ENCODE measurements around the gene DNAJC30. TPM values are rescaled to one million over a fixed set of nuclear protein-coding genes. Genes with fewer than 3 reads are reported as not detected.

The DNAJC30 gene
- total RNA-seq, 1 donor: 2.9 TPM

- TF ChIP-seq CTCF (IDR thresholded peaks at IDR 0.05; ENCODE audit: extremely low read depth, low read depth, low read length): no peak
- no peak overlapping the region for H2AFZ ChIP-seq (ENCODE audit: low read length)
- peaks cover 44% of the 10 kb centered on the region for H3K36me3 ChIP-seq (ENCODE audit: insufficient read depth, low read length)
- no peak overlapping the region for H3K4me3 ChIP-seq (ENCODE audit: insufficient read depth, low read length)
- H3K4me1 ChIP-seq (ENCODE audit: insufficient read depth, low read length): peaks cover 31% of the 10 kb centered on the region
- no peaks in the 10 kb centered on the region for H3K27me3 ChIP-seq (ENCODE audit: insufficient read depth, low read length)
- peaks cover 70% of the 10 kb centered on the region for H4K20me1 ChIP-seq (ENCODE audit: insufficient read depth, low read length)
- DNase-seq (ENCODE audit: insufficient read length, low spot score, missing footprints): peak; percentile 76
- H3K4me2 ChIP-seq (ENCODE audit: insufficient read depth, low read length): no peak overlapping the region
- H3K27ac ChIP-seq (ENCODE audit: low read depth, low read length): peak overlapping the region; percentile 53
- peaks cover 71% of the 10 kb centered on the region for H3K79me2 ChIP-seq (ENCODE audit: insufficient read depth, low read length)
- no peaks in the 10 kb centered on the region for H3K9me3 ChIP-seq (ENCODE audit: low read depth, low read length)
Measured at GRCh38 chr7:73707045-73707631, 23.9 kb upstream of the DNAJC30 start.

- Histone ChIP-seq H3K79me2 (ENCODE audit: insufficient read depth, low read length) (peaks cover 64% of the 10 kb centered on the region), H3K27ac (ENCODE audit: low read depth, low read length) (peak overlapping the region; percentile 53), H3K4me1 (ENCODE audit: insufficient read depth, low read length) (peaks cover 31% of the 10 kb centered on the region), H2AFZ (ENCODE audit: low read length) (no peak overlapping the region), H3K4me3 (ENCODE audit: insufficient read depth, low read length) (no peak overlapping the region), H4K20me1 (ENCODE audit: insufficient read depth, low read length) (peaks cover 62% of the 10 kb centered on the region), H3K36me3 (ENCODE audit: insufficient read depth, low read length) (peaks cover 48% of the 10 kb centered on the region), H3K27me3 (ENCODE audit: insufficient read depth, low read length) (no peaks in the 10 kb centered on the region), H3K9me3 (ENCODE audit: low read depth, low read length) (no peaks in the 10 kb centered on the region), H3K4me2 (ENCODE audit: insufficient read depth, low read length) (no peak overlapping the region)
- TF ChIP-seq CTCF (IDR thresholded peaks at IDR 0.05; ENCODE audit: extremely low read depth, low read depth, low read length): no peak
- DNase-seq (ENCODE audit: insufficient read length, low spot score, missing footprints): peak; percentile 95
Measured at GRCh38 chr7:73706126-73707044, 23.1 kb upstream of the DNAJC30 start.

GRCh38 chr7:73705551-73705920 lies 22.3 kb upstream of the DNAJC30 start:
- H3K36me3 ChIP-seq (ENCODE audit: insufficient read depth, low read length): peaks cover 55% of the 10 kb centered on the region
- no peak overlapping the region for H2AFZ ChIP-seq (ENCODE audit: low read length)
- peak overlapping the region; percentile 53 for H3K27ac ChIP-seq (ENCODE audit: low read depth, low read length)
- no peaks in the 10 kb centered on the region for H3K9me3 ChIP-seq (ENCODE audit: low read depth, low read length)
- H3K4me2 ChIP-seq (ENCODE audit: insufficient read depth, low read length): peak overlapping the region; percentile 41
- H3K4me1 ChIP-seq (ENCODE audit: insufficient read depth, low read length): peaks cover 31% of the 10 kb centered on the region
- no peak for DNase-seq (ENCODE audit: insufficient read length, low spot score, missing footprints)
- H3K27me3 ChIP-seq (ENCODE audit: insufficient read depth, low read length): no peaks in the 10 kb centered on the region
- H3K79me2 ChIP-seq (ENCODE audit: insufficient read depth, low read length): peaks cover 55% of the 10 kb centered on the region
- no peak overlapping the region for H3K4me3 ChIP-seq (ENCODE audit: insufficient read depth, low read length)
- H4K20me1 ChIP-seq (ENCODE audit: insufficient read depth, low read length): peaks cover 62% of the 10 kb centered on the region
- no peak for TF ChIP-seq CTCF (IDR thresholded peaks at IDR 0.05; ENCODE audit: extremely low read depth, low read depth, low read length)
